GM19238 (cell line): ENCODE results near the gene ACOT7.

Experiments
- DNase-seq: peaks from one replicate; pipeline ENCODE4 v3.0.0; 2011; ENCODE audit warnings: low spot score; ENCODE audit not compliant: insufficient read length

Gene ACOT7

GRCh38 chr1:6286266-6286665, 107.3 kb downstream of the ACOT7 start:
- no peak for DNase-seq

- no peak for DNase-seq
These were observed 108.2 kb downstream of the ACOT7 start for GRCh38 chr1:6285336-6285735.

- DNase-seq = no peak
These were observed 110.8 kb downstream of the ACOT7 start for GRCh38 chr1:6282577-6283270.

GRCh38 chr1:6281511-6282402, 111.8 kb downstream of the ACOT7 start:
- no peak for DNase-seq

GRCh38 chr1:6280761-6281451, 112.7 kb downstream of the ACOT7 start:
- no peak for DNase-seq

GRCh38 chr1:6279613-6280383, 113.8 kb downstream of the ACOT7 start:
- DNase-seq = no peak

GRCh38 chr1:6279066-6279465, 114.5 kb downstream of the ACOT7 start:
- DNase-seq = no peak

- no peak for DNase-seq
These were observed 115.3 kb downstream of the ACOT7 start for GRCh38 chr1:6278263-6278662.

- no peak for DNase-seq
These were observed 116.6 kb downstream of the ACOT7 start for GRCh38 chr1:6276811-6277555.

- DNase-seq = no peak
These were observed 117.5 kb downstream of the ACOT7 start for GRCh38 chr1:6275826-6276782.

- no peak for DNase-seq
These were observed 118.9 kb downstream of the ACOT7 start for GRCh38 chr1:6274622-6275139.

GRCh38 chr1:6274102-6274501, 119.5 kb downstream of the ACOT7 start:
- DNase-seq = no peak

GRCh38 chr1:6273380-6273891, 120.1 kb downstream of the ACOT7 start:
- DNase-seq = no peak

GRCh38 chr1:6272868-6273267, 120.7 kb downstream of the ACOT7 start:
- DNase-seq = no peak

- no peak for DNase-seq
These were observed 121.1 kb downstream of the ACOT7 start for GRCh38 chr1:6272452-6272851.

- DNase-seq = no peak
These were observed 122.0 kb downstream of the ACOT7 start for GRCh38 chr1:6271554-6271953.

- DNase-seq = no peak
These were observed 122.6 kb downstream of the ACOT7 start for GRCh38 chr1:6271006-6271405.

- DNase-seq = no peak
These were observed 123.2 kb downstream of the ACOT7 start for GRCh38 chr1:6270401-6270800.
